RKO (cell line): ENCODE data around the gene GPX1.
A peak's percentile ranks its signal among the peaks of the same experiment; 100 is the strongest.
"Not testable (repeated sequence)": the region's sequence is repeated elsewhere in the genome, so short reads cannot be mapped to it uniquely, and the experiment has no call there.

Source experiments
- DNase-seq: peaks from one replicate; pipeline ENCODE4 v3.0.0-alpha.2; 2016; ENCODE audit warnings: low spot score

GPX1 gene

DNA sequence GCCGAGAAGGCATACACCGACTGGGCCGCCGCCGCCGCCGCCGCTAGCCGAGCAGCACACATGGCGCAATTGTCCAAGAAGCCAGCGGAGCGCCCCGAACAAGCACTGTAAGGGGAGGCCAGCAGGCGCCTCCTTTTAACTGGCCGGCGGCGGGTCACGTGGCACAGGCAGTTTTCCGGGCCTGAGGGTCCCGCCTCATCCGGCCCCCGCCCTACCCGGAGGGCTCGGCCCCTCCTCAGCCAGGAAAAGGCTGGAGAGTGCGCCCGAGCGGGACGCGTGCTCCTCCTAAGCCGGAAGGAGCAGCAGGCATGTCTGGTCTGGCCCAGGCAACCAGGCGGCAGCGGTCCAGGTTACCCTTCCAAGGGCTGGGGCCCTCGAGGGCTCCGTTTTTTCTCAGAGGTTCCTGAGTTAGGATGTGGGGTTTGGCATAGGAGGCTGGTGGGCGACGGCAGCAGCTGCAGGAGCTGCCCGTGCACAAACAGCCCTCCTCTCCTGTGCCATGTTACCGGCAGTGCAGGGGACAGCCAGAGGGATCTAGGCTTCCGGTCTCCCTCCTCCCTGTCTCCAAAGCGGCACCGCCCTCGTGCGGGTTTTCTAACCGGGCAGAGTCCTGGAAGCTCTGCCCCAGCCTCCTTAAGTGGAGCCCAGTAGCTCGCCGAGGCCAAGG is at the start of gene GPX1:
TSS of gene GPX1 (minus strand) at position 137 of the 667 bp plus-strand sequence. CDS start at position 62, 75 bp downstream.
- DNase-seq = peak; percentile 96

DNA sequence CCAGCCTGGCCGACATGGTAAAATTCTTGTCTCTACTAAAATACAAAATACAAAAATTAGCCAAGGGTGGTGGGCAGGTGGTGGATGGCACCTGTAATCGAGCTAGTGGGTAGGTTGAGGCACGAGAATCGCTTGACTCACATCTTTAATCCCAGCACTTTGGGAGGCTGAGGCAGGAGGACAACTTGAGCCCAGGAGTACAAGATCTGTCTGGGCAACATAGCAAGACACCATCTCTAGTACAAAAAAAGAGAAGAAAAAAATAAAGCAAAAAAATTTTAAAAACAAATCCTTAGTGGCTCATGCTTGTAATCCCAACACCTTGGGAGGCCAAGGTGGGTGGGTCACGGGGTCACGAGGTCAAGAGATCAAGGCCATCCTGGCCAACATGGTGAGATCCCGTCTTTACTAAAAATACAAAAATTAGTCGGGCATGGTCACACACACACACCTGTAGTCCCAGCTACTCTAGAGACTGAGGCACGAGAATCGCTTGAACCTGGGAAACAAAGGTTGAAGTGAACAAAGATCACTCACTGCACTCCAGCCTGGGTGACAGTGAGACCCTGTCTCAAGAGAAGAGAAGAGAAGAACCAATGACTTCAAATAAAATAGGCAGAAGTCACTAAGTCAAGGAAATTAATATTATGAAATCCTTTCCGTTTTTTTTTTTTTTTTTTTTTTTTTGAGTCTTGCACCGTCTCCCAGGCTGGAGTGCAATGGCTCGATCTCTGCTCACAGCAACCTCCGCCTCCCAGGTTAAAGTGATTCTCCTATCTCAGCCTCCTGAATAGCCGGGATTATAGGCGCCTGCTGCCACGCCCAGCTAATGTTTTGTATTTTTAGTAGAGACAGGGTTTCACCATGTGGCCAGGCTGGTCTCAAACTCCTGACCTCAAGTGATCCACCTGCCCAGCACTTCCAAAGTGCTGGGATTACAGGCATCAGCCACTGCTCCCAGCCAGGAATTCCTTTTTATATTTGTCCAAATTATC is 48.7 kb upstream of the GPX1 start:
- no peak for DNase-seq

DNA sequence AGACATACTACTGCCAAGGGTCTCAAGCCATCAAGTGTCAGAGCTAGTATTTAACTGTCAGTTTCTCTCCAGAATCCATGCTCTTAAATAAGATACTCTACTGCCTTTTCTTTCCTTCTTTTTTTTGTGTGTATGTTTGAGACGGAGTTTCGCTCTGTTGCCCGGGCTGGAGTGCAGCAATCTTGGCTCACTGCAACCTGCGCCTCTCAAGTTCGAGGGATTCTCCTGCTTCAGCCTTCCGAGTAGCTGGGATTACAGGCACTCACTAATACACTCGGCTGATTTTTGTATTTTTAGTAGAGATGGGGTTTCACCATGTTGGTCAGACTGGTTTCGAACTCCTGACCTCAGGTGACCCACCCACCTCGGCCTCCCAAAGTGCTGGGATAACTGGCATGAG is 47.4 kb upstream of the GPX1 start:
- not testable (repeated sequence) for DNase-seq

DNA sequence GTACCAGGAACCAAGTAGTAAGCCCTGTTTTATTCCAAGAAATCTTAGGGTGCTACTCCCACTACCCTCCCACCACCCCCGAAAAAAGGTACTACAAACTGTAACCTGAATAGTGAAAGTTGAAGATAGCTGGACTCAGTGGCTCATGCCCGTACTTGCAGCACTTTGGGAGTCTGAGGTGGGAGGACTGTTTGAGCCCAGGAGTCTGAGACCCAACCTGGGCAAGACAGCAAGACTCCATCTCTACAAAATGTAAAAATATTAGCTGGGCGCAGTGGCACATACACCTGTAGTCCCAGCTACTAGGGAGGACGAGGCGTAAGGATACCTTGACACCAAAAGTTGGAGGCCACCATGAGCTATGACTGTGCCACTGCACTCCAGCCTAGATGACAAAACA is 45.7 kb upstream of the GPX1 start:
- no peak for DNase-seq

DNA sequence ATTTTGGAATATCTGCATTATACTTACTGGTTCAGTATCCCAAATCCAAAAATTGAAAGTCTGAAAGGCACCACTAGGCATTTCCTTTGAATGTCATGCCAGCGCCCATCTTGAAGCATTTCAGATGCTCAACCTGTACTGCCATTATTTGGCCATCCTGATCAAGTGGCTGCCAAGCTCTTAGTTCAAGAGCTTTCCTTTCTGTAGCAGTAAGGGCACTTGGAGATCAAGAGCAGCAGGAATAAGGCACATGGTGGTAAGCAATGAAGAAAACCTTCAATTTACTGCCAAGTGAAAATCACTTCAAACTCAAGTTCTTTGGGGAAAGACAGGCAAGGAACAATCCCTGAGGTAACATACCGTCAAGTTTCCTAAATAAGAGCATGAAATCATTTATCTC is 43.6 kb upstream of the GPX1 start:
- DNase-seq = no peak

DNA sequence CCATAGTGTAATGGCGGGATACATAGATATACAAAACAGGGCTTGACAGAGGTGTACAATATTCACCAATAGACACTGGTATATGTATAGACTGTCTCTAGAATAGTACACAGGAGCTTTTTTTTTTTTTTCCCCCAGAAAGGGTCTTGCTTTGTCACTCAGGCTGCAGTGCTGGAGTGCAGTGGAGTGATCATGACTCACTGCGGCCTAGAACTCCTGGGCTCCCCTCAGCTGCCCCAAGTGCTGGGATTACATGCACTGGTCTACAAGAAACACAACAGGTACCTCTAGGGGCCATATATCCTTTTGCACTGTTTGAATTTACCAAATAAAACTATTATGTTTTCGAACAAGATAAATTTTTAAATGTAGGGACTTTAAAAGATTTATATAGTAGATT is 41.3 kb upstream of the GPX1 start:
- no peak for DNase-seq

DNA sequence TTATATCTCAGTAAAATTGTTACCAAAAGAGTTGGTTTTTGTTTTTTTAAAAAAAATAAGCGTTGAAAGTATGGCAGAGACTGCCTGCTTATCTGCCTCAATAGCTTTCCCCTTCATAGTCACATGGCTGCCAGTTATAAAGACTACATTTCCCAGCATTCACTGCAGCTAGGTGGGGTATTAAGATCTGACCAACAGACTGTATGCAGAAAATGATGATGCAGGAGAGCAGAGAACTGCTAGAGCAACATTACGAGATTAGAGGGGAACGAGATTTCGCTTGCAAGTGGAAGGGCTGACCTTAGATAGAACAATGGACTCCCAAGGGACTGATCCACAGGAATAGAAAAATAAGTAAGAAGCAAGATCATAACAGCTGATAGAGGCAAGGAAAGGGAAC is 39.3 kb upstream of the GPX1 start:
- DNase-seq = peak; percentile 40

DNA sequence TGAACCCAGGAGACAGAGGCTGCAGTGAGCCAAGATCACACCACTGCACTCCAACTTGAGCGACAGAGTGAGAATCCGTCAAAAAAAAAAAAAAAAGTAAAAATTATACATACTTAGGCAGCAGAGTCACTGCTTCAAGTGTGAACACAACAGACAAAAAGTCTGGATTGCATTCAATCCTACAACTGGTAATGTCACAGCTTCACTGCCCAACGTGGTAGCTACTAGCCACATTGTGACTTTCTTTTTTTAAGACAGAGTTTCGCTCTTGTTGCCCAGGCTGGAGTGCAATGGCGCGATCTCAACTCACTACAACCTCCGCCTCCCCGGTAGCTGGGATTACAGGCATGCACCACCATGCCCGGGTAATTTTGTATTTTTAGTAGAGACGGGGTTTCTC is 33.2 kb upstream of the GPX1 start:
- DNase-seq = not testable (repeated sequence)

DNA sequence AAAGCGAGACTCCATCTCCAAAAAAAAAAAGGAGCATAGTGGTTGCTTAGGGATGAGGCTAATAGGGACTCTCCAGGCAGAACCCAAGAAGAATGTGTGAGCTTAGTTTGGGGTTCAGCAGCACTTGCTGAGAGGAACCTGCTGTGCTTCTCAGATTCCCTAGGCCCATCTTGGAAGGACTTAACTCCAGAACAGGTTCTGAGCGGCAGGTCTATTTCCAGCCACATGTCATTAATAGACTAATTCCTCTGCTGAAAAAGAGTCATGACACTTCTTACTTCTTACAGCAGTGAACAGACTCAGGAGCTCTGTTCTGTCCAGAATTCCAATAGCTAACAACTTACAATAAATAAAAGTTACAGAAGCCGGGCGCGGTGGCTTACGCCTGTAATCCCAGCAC is 31.1 kb upstream of the GPX1 start:
- DNase-seq = no peak

DNA sequence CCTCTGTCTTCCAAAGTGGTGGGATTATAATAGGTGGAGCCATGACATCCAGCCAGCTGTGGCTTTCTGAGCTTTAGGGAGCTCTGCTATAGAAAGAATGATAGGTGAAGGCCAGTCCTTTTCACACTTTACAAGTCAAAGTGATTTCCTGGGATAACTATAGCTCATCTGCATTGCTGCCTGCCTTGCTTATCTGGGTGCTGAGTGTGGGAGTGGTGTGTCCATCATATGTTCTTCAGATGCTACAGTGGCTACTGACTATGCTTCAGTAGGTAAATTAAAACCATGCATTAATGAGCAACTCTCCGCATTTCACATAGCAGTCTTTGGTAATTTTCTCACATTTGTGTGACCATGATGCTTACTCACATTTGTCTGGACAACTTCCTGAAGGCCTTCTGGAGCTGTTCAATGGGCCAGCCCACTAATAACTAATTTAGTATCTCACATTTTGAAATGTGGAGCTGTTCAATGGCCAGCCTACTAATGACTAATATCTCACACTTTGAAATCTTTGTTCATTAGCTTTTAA is 30.2 kb upstream of the GPX1 start:
- DNase-seq = no peak

DNA sequence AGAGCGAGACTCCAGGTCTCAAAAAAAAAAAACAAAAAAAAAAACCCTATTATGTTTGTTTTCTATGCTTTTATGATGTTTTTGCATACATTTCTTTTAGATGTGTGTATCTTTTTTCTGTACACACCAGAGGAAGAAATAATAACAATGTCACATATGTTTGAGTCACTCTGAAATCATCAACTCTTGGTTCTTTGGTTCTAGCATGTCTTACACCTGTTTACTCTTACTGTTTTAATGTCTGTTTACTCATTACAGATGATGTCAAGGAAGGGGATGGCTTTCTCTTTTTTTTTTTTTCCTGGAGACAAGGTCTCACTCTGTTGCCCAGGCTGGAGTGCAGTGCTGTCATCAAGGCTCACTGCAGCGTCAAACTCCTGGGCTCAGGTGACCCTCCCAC is 29.6 kb upstream of the GPX1 start:
- peak; percentile 47 for DNase-seq

DNA sequence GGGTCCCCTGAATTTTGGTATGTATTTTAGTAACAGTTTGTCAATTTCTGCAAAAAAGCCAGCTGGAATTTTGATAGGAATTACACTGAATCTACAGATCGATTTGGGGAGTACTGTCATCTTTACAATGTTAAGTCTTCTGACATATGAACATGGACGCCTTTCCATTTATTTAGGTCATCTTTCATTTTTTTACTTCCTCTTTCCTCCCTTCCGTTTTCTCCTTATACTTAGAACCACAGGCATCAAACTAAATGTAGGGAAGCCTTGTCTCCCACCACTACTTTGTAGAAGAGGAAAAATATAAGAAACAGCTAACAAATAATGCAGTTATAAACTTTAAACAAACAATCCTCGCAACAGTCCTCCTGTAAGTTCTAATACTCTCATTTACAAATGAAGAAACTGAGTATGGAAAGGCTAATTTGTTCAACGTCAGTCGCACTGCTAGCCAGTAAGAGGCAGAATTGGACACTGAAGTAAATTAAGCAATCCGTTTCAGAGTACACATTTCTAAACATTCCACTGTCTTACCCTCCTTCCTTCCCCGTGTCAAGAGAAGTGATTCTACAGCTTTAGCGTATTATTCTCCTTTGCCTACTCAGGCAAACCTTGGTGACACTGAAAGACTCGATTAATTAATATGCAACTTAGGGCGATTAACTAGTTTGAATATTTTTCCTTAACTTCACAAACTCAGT is 28.1 kb upstream of the GPX1 start:
- no peak for DNase-seq

DNA sequence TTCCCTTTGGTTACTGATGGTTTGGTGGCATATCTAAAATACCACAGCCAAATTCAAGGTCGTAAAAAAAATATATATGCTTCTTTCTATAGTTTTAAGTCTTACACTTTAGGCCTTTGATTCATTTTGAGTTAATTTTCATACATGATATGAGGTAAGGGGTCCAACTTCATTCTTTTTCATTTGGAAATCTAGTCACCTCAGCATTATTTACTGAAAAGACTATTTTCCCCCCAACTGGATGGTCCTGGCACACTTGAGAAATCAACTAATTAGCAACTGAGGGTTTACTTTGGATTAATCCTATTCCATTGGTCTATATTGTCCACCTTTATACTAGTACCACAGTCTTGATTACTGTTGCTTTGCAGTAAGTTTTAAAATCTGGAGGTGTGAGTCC is 27.5 kb upstream of the GPX1 start:
- DNase-seq = no peak

DNA sequence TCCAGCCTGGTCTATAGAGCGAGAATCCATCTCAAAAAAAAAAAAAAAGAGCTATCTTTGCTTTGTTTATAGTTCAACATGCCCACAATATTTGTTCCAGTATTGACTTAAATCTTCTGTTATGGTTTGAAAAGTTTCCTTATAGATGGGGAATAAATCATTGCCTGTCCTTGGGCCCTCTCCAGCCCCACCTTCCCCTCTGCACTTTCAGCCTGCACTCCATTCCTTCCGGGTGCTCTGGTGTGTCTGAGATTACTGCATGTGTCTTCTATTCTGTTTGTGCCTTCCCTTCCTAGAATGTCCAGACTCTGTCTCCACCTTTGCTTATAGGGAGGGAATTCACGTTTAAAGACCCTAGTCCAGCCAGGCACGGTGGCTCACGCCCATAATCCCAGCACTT is 25.2 kb upstream of the GPX1 start:
- DNase-seq = no peak

DNA sequence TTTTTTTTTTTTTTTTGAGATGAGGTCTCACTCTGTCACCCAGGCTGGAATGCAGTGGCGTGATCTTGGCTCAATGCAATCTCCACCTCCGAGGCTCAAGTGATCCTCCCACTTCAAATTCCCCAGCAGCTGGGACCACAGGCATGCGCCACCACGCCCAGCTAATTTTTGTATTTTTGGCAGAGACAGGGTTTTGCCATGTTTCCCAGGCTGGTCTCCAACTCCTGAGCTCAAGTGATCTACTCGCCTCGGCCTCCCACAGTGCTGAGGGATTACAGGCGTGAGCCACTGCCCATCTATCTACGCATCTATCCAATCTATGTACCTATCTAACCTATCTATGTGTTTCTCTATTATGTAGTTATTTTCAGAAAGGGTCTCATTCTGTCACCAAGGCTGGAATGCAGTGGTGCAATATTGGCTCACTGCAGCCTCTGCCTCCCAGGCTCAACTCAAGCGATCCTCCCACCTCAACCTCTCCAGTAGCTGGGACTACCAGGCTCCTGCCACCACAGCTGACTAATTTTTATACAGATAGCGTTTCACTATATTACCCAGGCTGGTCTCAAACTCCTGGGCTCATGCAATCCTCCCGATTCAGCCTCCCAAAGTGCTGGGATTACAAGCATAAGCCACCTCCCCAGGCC is 20.2 kb upstream of the GPX1 start:
- no peak for DNase-seq

DNA sequence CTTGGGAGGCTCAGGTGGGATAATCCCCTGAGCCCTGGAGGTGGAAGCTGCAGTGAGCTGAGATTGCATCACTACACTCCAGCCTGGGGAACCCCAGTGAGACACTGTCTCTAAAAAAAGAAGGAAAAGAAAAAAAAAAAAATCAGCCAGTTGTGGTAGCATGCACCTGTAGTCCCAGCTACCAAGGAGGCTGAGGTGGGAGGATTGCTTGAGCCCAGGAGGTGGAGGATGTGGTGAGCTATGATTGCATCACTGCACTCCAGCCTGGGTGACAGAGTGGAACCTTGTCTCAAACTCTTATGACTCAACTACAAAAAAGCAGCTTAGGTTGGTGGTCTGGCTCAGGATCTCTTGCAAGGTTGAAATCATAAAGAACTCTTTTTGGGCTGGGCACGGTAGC is 19.3 kb upstream of the GPX1 start:
- peak; percentile 52 for DNase-seq

DNA sequence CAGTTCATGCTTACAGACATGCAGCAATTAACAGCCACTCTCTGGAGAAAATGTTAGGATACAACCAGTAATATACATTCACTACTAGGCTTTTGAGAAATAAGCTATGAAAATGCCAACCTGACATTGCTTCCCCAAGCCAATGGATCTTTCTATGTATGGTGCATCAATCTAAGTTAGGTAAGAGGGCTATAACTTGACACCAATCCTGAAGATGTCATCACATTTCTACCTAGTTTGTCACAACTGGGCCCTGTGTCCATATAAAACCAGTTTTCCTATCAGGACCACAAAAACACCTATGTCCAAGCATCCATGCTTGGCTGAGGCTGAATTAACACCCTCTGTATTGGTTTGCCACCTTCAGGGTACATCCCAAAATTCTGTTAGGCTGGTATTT is 13.8 kb upstream of the GPX1 start:
- DNase-seq = no peak

DNA sequence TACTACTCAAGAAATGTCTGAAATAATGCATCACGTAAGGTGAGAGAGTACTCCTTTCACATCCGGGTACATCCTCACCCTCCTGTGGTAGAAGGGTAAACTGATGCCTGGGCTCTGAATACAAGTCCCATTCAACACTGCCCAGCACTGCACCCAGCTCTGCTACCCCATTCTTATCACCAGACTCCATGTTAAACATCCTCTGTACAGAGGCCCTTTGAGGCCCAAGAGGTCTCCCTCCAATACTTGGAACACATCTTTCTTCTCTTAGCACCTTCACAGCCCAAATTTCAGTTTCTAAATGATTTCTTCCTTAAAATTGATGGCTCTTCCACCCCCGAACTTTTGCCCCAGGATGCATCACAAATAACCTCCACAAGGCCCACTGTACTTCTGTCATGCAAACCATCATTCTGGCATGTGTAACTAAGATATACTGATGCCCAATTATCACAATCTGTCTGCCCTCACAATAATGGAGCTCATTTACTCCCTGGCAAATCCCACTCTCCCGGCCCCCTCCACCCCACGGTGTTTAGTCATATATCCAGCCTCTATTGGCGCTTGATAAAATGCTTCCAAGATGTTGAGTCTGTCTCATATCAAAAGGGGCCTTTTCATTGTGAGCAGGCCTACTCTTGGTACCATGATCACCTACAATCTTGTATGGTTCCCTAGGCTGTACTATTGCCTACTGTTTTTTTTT is 12.6 kb upstream of the GPX1 start:
- DNase-seq = no peak

DNA sequence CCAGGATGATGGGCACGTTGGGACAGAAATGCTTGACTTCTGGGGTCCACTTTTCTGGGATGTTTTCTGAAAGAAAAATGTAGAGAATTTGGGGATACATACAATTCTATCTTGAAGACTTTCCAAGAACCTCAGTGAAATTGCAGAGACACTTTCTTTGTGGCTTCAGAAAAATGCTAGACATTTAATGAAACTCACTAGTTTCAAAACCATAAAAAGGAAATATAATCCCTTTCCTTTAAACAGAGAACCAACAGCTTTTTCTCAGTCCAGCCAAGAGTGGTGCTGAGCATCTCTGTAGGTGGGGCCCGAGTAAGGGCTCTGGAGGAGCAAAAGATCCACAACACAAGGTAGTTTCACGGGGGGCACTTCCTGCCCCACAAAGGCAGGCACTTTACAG is 4.4 kb upstream of the GPX1 start:
- no peak for DNase-seq

DNA sequence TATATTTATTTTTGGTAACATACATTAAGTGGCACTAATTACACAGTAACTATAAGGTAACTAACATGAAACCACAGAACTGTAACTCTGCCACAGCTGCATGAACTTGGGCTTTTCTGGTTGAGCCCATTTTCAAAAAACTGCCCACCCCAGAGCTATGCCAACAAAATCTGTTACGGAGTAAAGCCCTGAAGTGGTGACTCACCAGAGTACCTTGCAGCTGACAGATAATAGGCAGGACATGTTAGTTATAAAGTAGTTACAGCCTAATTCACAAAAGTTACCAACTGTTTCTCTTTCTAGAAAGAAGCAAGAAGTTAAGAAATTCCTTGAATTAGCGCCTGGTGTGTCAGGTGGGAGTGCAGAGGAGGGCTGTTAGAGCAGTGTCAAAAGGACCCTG is 1.5 kb upstream of the GPX1 start:
- DNase-seq = peak; percentile 53

DNA sequence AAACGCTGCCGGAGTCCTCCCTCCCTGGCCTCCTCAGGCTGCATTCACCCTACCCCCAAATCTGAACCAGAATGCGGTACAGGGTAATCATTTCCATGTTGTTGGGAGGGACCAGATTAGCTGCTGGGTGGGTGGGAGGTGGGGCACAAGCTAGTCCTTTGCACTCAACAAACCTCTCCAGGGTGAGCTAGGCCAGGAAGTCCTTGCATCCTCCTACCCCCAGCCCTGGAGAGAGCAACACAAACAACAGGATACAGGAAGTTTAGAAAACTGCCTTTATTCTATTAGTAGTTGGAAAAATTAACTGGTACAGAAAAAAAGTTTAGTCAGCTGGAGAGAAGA is 702 bp upstream of the GPX1 start:
- DNase-seq = no peak
